Suprapubic skin (tissue), 4 donors: ENCODE measurements around the gene VWA7. TPM values are rescaled to one million over a fixed set of nuclear protein-coding genes. Genes with fewer than 3 reads are reported as not detected.

Experiments used
- DNase-seq, 2 donors: peaks; one replicate each; pipeline ENCODE4 v3.0.0-alpha.2; 2019; ENCODE audit warnings: low spot score in 2 of 2
- H3K27ac ChIP-seq: fragments of 200-600 bp; sonication (generic); one replicate; pipeline ENCODE4 v1.5.1; 2019
- H3K27me3 ChIP-seq: fragments of 200-600 bp; sonication (generic); one replicate; pipeline ENCODE4 v1.5.1; 2019
- H3K36me3 ChIP-seq: fragments of 200-600 bp; sonication (generic); one replicate; pipeline ENCODE4 v1.5.1; 2019
- H3K4me1 ChIP-seq: fragments of 200-600 bp; sonication (generic); one replicate; pipeline ENCODE4 v1.5.1; 2019
- H3K4me3 ChIP-seq: fragments of 200-600 bp; sonication (generic); one replicate; pipeline ENCODE4 v1.5.1; 2019; ENCODE audit warnings: mild to moderate bottlenecking
- H3K9me3 ChIP-seq: fragments of 200-600 bp; sonication (generic); one replicate; pipeline ENCODE4 v1.5.1; 2019
- EP300 ChIP-seq: sonication (generic); formaldehyde crosslinking; IDR thresholded peaks from one replicate; pipeline ENCODE4 v1.6.1; 2017; ENCODE audit warnings: antibody characterized with exemption
- POLR2A ChIP-seq, 2 donors: fragments of 450-650 bp; IDR thresholded peaks; one replicate each; pipeline ENCODE4 v1.6.1; 2017; ENCODE audit warnings: antibody characterized with exemption in 2 of 2, mild to moderate bottlenecking in 2 of 2, moderate library complexity in 2 of 2
- POLR2AphosphoS5 ChIP-seq, 3 donors: sonication (generic); formaldehyde crosslinking; IDR thresholded peaks; one replicate each; pipeline ENCODE4 v1.6.1; 2017; ENCODE audit warnings: antibody characterized with exemption in 3 of 3
- WGBS: methylation state at CpG from one replicate; pipeline ENCODE4 v1.1.5; 2018; 5-methylcytosine and 5-hydroxymethylcytosine counted together
- total RNA-seq, 4 donors: library from RNA; depleted of rRNA; stranded (reverse); fragments of >200 nt; gene quantifications; one replicate each; pipeline ENCODE4 v1.1.0, GENCODE V29; 2016
- TF ChIP-seq, protein P1 (sequence below), 2 donors: fragments of 200-600 bp in 1 of 2; fragments of 450-650 bp in 1 of 2; sonication (generic) in 1 of 2; IDR thresholded peaks; one replicate each; pipeline ENCODE4 v1.5.1; 2016 to 2019; ENCODE audit warnings: antibody characterized with exemption in 2 of 2, mild to moderate bottlenecking in 1 of 2, moderate library complexity in 1 of 2

The VWA7 gene
- total RNA-seq, 4 donors from 2014 or later = 1.3 to 3.3 (median 2.3) TPM

DNA sequence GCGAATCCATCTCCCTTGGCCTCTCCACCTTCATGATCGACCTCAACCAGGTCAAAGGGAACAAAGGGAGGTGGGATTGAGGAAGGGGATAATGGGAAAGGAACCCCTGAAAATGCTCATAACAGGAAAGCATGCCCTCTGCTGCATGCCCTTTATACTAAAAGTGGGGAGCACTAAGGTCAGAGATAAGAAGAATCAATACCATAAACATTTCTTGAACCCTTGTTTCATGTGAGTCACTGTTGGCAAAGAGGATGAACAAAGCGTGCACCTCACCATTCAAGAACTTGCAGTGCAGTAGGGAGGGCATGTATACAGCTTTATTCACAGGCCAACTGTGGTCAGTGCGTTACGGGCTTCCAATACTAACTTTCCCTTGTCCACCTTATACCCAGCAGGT is 16.3 kb downstream of the VWA7 start:
- DNase-seq = no peak
- H3K27ac ChIP-seq = no peak overlapping the region
- no peaks in the 10 kb centered on the region for H3K9me3 ChIP-seq
- WGBS = 91% methylated on average over 5 of the region's 5 CpGs
- H3K4me1 ChIP-seq = peaks cover 14% of the 10 kb centered on the region
- no peak overlapping the region for H3K4me3 ChIP-seq
- TF ChIP-seq EP300 (no peak), POLR2AphosphoS5 (IDR thresholded peaks at IDR 0.05) (no peak), POLR2A (IDR thresholded peaks at IDR 0.05) (no peak)
- TF ChIP-seq, protein P1, sequence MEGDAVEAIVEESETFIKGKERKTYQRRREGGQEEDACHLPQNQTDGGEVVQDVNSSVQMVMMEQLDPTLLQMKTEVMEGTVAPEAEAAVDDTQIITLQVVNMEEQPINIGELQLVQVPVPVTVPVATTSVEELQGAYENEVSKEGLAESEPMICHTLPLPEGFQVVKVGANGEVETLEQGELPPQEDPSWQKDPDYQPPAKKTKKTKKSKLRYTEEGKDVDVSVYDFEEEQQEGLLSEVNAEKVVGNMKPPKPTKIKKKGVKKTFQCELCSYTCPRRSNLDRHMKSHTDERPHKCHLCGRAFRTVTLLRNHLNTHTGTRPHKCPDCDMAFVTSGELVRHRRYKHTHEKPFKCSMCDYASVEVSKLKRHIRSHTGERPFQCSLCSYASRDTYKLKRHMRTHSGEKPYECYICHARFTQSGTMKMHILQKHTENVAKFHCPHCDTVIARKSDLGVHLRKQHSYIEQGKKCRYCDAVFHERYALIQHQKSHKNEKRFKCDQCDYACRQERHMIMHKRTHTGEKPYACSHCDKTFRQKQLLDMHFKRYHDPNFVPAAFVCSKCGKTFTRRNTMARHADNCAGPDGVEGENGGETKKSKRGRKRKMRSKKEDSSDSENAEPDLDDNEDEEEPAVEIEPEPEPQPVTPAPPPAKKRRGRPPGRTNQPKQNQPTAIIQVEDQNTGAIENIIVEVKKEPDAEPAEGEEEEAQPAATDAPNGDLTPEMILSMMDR (IDR thresholded peaks at IDR 0.05) = no peak
- H3K27me3 ChIP-seq = no peaks in the 10 kb centered on the region
- H3K36me3 ChIP-seq = peaks cover 22% of the 10 kb centered on the region

DNA sequence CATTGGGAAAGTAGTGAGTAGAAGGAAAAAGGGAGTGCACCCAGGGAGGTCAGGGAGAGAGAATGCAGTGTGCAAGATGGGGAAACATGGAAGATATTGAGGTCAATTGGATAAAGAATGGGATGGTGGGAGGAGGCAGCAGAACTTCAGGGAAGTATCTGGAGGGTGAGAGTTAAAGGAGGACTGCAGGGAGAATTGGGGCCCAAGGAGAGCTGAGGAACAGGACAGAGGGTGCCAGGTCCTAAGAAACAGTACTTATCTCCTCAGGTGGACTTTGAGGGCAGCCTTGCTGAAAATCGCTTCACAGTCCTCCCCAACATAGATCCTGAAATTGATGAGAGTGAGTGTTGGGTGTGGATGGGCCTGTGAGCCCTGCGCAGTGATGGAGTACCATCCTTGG is 18.8 kb downstream of the VWA7 start:
- Histone ChIP-seq H3K9me3 (no peaks in the 10 kb centered on the region), H3K4me1 (peaks cover 5% of the 10 kb centered on the region), H3K36me3 (peaks cover 22% of the 10 kb centered on the region), H3K4me3 (no peak overlapping the region), H3K27me3 (no peaks in the 10 kb centered on the region), H3K27ac (no peak overlapping the region)
- TF ChIP-seq POLR2A (IDR thresholded peaks at IDR 0.05) (no peak), EP300 (no peak), POLR2AphosphoS5 (IDR thresholded peaks at IDR 0.05) (no peak)
- TF ChIP-seq, protein P1 (IDR thresholded peaks at IDR 0.05) = no peak
- DNase-seq = no peak
- WGBS = 97% methylated on average over 2 of the region's 2 CpGs

DNA sequence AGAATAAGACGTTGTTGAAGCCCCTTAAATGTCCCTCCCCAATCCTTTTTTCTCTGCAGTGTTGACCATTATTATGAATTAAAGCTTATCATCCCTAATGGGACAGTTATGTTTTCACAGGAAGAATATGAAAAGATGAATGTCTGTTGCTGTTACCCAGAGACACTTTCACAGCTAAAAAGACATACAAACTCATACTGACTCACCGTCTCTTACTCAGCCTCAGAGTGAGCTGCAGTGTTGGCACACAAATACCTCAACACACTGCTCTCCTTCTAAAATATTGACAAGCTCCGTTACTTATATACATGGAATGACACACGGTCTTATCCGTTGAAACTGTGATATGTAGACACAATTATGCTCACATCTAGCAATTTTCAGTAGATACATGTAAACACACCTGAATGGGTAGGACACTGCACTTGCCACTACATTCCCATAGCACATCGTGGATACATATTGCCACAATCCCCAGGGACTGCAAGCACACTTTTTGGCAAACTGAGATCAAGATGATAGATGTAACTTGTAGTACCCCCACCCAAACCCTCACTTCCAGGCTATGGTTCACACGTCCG is 24.3 kb downstream of the VWA7 start:
- 76% methylated on average over 8 of the region's 8 CpGs for WGBS
- Histone ChIP-seq H3K27ac (no peak overlapping the region), H3K36me3 (no peaks in the 10 kb centered on the region), H3K9me3 (no peaks in the 10 kb centered on the region), H3K4me3 (no peak overlapping the region), H3K4me1 (no peaks in the 10 kb centered on the region), H3K27me3 (no peaks in the 10 kb centered on the region)
- TF ChIP-seq EP300 (no peak), POLR2AphosphoS5 (IDR thresholded peaks at IDR 0.05) (no peak), POLR2A (IDR thresholded peaks at IDR 0.05) (no peak)
- TF ChIP-seq, protein P1 (IDR thresholded peaks at IDR 0.05) = no peak
- no peak for DNase-seq

DNA sequence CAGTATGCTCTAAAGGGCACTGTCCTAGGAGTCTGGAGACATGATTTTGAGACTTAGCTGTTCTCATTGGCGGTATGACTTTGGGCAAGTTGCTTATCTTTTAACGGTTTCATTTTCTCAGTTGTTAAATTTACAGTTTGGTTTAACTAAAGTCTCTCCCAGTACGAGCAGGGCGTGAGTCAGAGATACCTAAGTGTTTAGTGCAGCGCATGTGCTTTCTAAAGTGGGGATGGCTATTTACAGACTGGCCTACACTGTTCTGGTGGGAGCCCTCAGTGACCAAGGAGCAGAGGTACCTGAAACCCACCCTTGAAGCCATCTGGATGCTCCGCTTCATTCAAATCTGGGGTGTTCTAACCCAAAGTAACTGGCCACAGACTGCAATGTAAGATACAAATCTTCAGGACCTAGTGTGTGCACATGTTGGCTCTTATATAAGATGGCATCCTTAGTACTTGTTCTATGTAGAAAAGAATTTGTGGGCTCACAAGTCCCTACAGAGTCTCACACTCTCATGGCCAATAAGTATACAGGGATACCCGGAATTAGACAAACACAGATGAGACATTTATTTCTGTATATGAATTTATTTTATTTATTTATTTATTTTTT is 26.6 kb downstream of the VWA7 start:
- Histone ChIP-seq H3K4me1 (no peaks in the 10 kb centered on the region), H3K27me3 (no peaks in the 10 kb centered on the region), H3K36me3 (peaks cover 9% of the 10 kb centered on the region), H3K4me3 (no peak overlapping the region), H3K9me3 (no peaks in the 10 kb centered on the region), H3K27ac (no peak overlapping the region)
- 94% methylated on average over 7 of the region's 7 CpGs for WGBS
- no peak for TF ChIP-seq POLR2AphosphoS5 (IDR thresholded peaks at IDR 0.05)
- no peak for TF ChIP-seq POLR2A (IDR thresholded peaks at IDR 0.05)
- no peak for TF ChIP-seq EP300
- TF ChIP-seq, protein P1 (IDR thresholded peaks at IDR 0.05) = no peak
- DNase-seq = no peak

DNA sequence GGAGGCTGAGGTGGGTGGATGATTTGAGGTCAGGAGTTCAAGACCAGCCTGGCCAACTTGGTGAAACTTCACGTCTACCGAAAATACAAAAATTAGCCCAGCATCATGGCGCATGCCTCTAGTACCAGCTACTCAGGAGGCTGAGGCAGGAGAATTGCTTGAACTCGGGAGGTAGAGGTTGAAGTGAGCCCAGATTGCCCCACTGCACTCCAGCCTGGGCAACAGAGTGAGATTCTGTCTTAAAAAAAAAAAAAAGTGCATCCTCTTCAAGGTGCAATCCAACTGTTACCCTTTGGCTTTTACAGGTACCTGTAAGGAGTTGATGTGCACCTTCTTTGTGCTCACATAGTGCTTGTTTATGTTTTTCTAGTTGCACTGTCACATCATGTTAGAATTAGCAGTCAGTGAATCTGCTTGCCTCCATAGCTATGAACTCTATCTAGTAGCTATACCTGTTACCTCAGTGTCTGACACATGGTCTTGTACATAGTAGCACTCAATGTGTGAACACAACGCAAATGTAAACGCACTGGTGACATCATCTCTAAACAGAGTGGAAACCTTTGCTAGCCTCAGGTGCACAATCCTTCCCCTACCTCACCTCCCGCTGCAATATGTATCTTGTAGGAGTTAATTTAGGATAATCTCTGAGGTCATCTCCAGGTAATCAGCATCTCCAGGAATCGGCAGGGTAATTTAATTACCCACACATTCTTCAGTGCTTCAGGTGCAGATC is 27.7 kb downstream of the VWA7 start:
- H3K9me3 ChIP-seq = no peaks in the 10 kb centered on the region
- DNase-seq = no peak
- 89% methylated on average over 8 of the region's 8 CpGs for WGBS
- H3K4me1 ChIP-seq = no peaks in the 10 kb centered on the region
- H3K27ac ChIP-seq = no peak overlapping the region
- no peak for TF ChIP-seq EP300
- no peak for TF ChIP-seq POLR2AphosphoS5 (IDR thresholded peaks at IDR 0.05)
- TF ChIP-seq, protein P1 (IDR thresholded peaks at IDR 0.05) = no peak
- no peak for TF ChIP-seq POLR2A (IDR thresholded peaks at IDR 0.05)
- no peaks in the 10 kb centered on the region for H3K27me3 ChIP-seq
- peaks cover 9% of the 10 kb centered on the region for H3K36me3 ChIP-seq
- no peak overlapping the region for H3K4me3 ChIP-seq
